ENCODE results near the gene SLC4A7. TPM values are rescaled to one million over a fixed set of nuclear protein-coding genes. Genes with fewer than 3 reads are reported as not detected.

The SLC4A7 gene
- total RNA-seq, 2 experiments from 2014 or later, result 49.5 to 54.1 TPM

DNA sequence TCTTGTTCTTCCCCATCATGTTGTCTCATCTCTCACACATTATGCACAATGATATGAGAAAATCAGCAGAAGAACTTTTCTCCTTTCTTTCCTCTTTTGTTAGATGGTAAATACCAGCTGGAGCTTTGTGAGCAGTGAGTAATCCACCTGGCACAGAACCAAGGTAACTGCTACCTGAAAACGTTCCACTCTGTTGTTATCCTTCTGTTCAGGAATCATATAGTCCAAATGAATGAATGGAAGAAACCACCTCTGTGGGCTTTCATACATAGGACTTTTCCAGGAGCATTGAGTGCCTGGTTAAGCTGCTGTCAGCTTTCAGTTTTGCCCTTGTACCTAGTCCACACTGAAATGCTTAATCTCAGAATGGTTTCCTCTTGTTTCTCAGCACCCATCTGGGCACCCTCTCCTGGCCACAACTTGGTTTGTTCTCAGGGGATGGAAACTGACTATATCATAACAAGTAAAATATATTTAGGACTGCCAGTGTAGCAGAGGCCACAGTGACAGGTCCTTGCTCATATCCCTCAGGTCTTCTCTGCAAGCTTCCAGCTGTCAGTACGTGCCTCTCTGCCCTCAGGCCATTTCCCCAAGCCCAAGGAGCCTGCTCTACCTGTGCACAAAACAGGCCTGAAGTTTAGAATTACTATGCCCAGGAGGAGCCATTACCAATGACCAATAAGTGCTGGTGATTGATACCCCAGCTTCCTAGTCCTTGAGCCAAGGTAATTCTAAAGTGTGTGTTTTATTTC lies 23.5 kb upstream of the SLC4A7 start:
- DNase-seq, result no peak
- no peak overlapping the region for H3K27ac Mint-ChIP-seq
- H3K9me3 Mint-ChIP-seq, result no peaks in the 10 kb centered on the region
- no peaks in the 10 kb centered on the region for H3K4me1 Mint-ChIP-seq
- no peak overlapping the region for H3K4me3 Mint-ChIP-seq
- H3K27me3 Mint-ChIP-seq, result peaks cover 2% of the 10 kb centered on the region
- no peaks in the 10 kb centered on the region for H3K36me3 Mint-ChIP-seq
- ATAC-seq (ENCODE audit: low read depth), result no peak
- POLR2A ChIA-PET, result no interaction called here

GRCh38 chr3:27507111-27507510 lies 22.9 kb upstream of the SLC4A7 start:
- no peaks in the 10 kb centered on the region for H3K9me3 Mint-ChIP-seq
- DNase-seq (no peak), ATAC-seq (ENCODE audit: low read depth) (no peak)
- H3K36me3 Mint-ChIP-seq, result no peaks in the 10 kb centered on the region
- no peak overlapping the region for H3K4me3 Mint-ChIP-seq
- H3K27ac Mint-ChIP-seq, result no peak overlapping the region
- POLR2A ChIA-PET, result no interaction called here
- peaks cover 2% of the 10 kb centered on the region for H3K27me3 Mint-ChIP-seq
- no peaks in the 10 kb centered on the region for H3K4me1 Mint-ChIP-seq

DNA sequence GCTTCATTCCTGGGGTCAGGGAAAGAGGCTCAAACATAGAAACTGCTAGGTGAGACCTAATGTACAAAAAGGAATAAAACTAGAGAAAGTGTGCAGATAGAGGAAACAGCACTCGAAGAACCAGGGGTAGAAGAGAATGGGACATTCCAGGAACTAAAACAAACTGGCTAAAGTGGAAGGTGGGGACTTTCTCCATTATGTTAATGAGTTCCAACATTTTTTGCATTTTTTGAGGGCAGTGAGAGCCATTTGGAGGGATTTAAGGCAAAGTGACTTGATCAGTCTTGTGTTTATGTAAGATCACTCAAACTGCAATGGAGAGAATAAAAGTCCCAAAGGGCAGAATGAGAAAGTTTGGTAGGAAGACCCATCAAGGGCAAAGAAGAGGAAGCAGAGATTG lies 20.6 kb upstream of the SLC4A7 start:
- POLR2A ChIA-PET, result no interaction called here
- no peak overlapping the region for H3K27ac Mint-ChIP-seq
- no peak for ATAC-seq (ENCODE audit: low read depth)
- no peaks in the 10 kb centered on the region for H3K4me1 Mint-ChIP-seq
- no peaks in the 10 kb centered on the region for H3K36me3 Mint-ChIP-seq
- no peaks in the 10 kb centered on the region for H3K9me3 Mint-ChIP-seq
- no peak overlapping the region for H3K4me3 Mint-ChIP-seq
- peaks cover 2% of the 10 kb centered on the region for H3K27me3 Mint-ChIP-seq
- DNase-seq, result no peak

- Mint-ChIP-seq H3K4me3 (no peak overlapping the region), H3K27me3 (no peaks in the 10 kb centered on the region)
- POLR2A ChIA-PET, result no interaction called here
Observed at GRCh38 chr3:27503526-27503925, 19.3 kb upstream of the SLC4A7 start.

GRCh38 chr3:27501759-27502158 lies 17.6 kb upstream of the SLC4A7 start:
- no peak overlapping the region for H3K4me3 Mint-ChIP-seq
- H3K27ac Mint-ChIP-seq, result no peak overlapping the region
- no peaks in the 10 kb centered on the region for H3K27me3 Mint-ChIP-seq
- ATAC-seq (ENCODE audit: low read depth) (no peak), DNase-seq (no peak)
- no peaks in the 10 kb centered on the region for H3K36me3 Mint-ChIP-seq
- peaks cover 2% of the 10 kb centered on the region for H3K4me1 Mint-ChIP-seq
- H3K9me3 Mint-ChIP-seq, result no peaks in the 10 kb centered on the region
- POLR2A ChIA-PET, result interaction anchor here (0.6 kb wide), 1 partner anchor 14 kb away, joined by 3 read pairs; no protein-coding TSS in a partner anchor

More at GRCh38 chr3:27503526-27503925, 19.3 kb upstream of the SLC4A7 start:
- H3K4me1 Mint-ChIP-seq, result peaks cover under 1% of the 10 kb centered on the region
- no peaks in the 10 kb centered on the region for H3K9me3 Mint-ChIP-seq
- no peaks in the 10 kb centered on the region for H3K36me3 Mint-ChIP-seq
- H3K27ac Mint-ChIP-seq, result no peak overlapping the region
- ATAC-seq (ENCODE audit: low read depth), result no peak
- no peak for DNase-seq

DNA sequence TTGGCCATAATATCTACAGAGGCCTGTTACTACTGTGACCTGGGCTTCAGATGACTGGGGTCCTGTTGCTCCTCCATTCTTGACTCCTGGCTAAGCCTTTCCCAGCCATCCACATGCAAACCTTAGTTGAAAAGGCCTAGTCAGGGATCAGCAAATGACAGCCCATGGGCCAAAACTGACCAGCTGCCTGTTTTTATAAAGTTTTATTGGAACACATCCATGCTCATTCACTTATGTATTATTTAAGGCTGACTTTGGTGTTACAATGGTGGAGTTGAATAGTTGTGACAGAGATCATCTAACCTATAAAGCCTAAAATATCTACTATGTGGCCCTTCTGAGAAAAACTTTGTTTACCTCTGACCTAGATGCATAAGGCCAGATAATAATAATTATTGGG lies 16.8 kb upstream of the SLC4A7 start:
- POLR2A ChIA-PET, result no interaction called here
- H3K27ac Mint-ChIP-seq, result no peak overlapping the region
- H3K9me3 Mint-ChIP-seq, result no peaks in the 10 kb centered on the region
- H3K36me3 Mint-ChIP-seq, result no peaks in the 10 kb centered on the region
- no peaks in the 10 kb centered on the region for H3K27me3 Mint-ChIP-seq
- no peak for ATAC-seq (ENCODE audit: low read depth)
- peaks cover 6% of the 10 kb centered on the region for H3K4me1 Mint-ChIP-seq
- H3K4me3 Mint-ChIP-seq, result no peak overlapping the region
- DNase-seq, result no peak

DNA sequence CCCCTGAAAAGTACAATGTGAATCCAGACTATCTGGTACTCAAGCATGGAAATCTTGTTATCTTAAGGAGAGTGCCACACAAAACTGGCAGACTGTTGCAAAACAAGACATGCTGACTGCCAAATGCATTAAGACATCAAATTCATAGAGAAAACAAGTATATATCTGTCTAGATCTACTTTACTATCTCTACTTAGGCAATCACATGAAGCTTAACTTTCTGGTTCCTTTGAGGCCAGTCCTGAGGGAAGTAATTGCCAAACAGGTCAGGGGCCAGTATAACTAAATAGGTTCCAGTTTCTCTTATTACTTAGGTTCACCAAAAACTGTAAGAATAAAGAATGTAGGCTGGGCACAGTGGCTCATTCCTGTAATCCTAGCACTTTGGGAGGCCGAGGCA lies 15.9 kb upstream of the SLC4A7 start:
- DNase-seq (no peak), ATAC-seq (ENCODE audit: low read depth) (no peak)
- Mint-ChIP-seq H3K27me3 (no peaks in the 10 kb centered on the region), H3K9me3 (no peaks in the 10 kb centered on the region), H3K4me3 (no peak overlapping the region), H3K27ac (no peak overlapping the region), H3K36me3 (no peaks in the 10 kb centered on the region), H3K4me1 (peaks cover 7% of the 10 kb centered on the region)
- POLR2A ChIA-PET, result interaction anchor here (0.6 kb wide), 1 partner anchor 181 kb away, joined by 4 read pairs; no protein-coding TSS in a partner anchor

DNA sequence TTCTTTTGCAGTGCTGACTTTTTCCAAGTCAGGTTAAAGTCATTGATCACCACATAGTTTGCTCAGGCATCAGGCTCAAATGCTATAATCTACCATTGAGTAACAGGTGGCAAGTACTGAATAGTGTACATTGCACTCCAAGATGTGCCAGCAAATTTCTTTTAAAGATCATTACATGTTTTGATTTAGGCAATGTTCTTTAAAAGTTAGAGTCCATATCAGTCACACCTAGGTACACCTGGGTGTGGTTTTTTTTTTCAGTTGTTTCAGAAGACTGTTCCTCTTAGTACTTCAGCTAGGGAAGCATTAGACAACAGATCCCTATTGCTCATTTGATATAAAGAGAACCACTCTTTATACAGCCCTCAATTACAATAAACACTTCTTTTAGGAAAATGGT lies 10.6 kb upstream of the SLC4A7 start:
- no peaks in the 10 kb centered on the region for H3K9me3 Mint-ChIP-seq

DNA sequence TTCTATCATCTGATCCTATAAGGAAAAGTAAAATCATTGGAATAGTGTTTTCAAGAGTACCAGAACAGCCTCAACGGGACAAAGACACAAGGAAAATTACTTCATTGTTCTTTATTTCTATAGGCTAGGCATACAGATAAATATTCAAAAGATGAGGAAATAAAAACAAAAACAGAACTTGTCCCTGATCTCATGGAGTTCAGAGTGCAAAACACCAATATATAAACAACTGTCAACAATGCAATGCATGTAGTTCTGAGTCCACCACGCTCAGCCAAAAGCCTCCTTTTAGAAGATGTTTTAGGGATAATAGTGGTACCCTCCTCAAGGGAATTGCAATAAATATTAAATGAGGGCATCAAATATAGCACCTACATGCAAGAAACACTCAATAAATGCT lies 4.6 kb upstream of the SLC4A7 start:
- no peaks in the 10 kb centered on the region for H3K27me3 Mint-ChIP-seq
- H3K4me1 Mint-ChIP-seq, result no peaks in the 10 kb centered on the region
- H3K27ac Mint-ChIP-seq, result no peak overlapping the region
- H3K9me3 Mint-ChIP-seq, result no peaks in the 10 kb centered on the region
- no peak for ATAC-seq (ENCODE audit: low read depth)
- no peaks in the 10 kb centered on the region for H3K36me3 Mint-ChIP-seq
- DNase-seq, result no peak
- POLR2A ChIA-PET, result interaction anchor here (0.7 kb wide), 1 partner anchor 16 kb away, joined by 3 read pairs; no protein-coding TSS in a partner anchor
- H3K4me3 Mint-ChIP-seq, result no peak overlapping the region

More for the DNA sequence above, 10.6 kb upstream of the SLC4A7 start:
- Mint-ChIP-seq H3K4me3 (no peak overlapping the region), H3K27ac (no peak overlapping the region), H3K4me1 (peaks cover 7% of the 10 kb centered on the region), H3K27me3 (no peaks in the 10 kb centered on the region), H3K36me3 (no peaks in the 10 kb centered on the region)
- ATAC-seq (ENCODE audit: low read depth) (no peak), DNase-seq (no peak)
- POLR2A ChIA-PET, result no interaction called here

GRCh38 chr3:27487383-27487782 lies 3.2 kb upstream of the SLC4A7 start:
- no peak overlapping the region for H3K27ac Mint-ChIP-seq
- H3K9me3 Mint-ChIP-seq, result no peaks in the 10 kb centered on the region
- peaks cover 7% of the 10 kb centered on the region for H3K4me1 Mint-ChIP-seq
- ATAC-seq (ENCODE audit: low read depth) (no peak), DNase-seq (no peak)
- no peaks in the 10 kb centered on the region for H3K27me3 Mint-ChIP-seq
- POLR2A ChIA-PET, result no interaction called here
- no peaks in the 10 kb centered on the region for H3K36me3 Mint-ChIP-seq
- H3K4me3 Mint-ChIP-seq, result no peak overlapping the region

DNA sequence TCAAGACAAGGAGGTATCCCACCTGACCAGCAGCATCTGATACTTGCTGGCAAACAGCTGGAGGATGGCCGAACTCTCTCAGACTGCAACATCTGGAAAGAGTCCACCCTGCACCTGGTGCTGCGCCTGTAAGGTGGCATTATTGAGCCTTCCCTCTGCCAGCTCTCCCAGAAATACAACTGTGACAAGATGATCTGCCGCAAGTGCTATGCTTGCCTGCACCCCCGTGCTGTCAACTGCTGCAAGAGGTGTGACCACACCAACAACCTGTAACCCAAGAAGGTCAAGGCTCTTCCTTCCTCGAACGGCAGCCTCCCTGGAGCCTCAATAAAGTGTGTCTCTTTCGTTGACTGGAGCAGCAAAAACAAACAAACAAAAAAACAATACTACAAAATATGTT lies 2.2 kb upstream of the SLC4A7 start:
- H3K4me3 Mint-ChIP-seq, result no peak overlapping the region
- H3K27me3 Mint-ChIP-seq, result no peaks in the 10 kb centered on the region
- no peaks in the 10 kb centered on the region for H3K36me3 Mint-ChIP-seq
- H3K27ac Mint-ChIP-seq, result no peak overlapping the region
- H3K9me3 Mint-ChIP-seq, result no peaks in the 10 kb centered on the region
- POLR2A ChIA-PET, result no interaction called here
- no peak for DNase-seq
- peaks cover 14% of the 10 kb centered on the region for H3K4me1 Mint-ChIP-seq
- ATAC-seq (ENCODE audit: low read depth), result no peak

DNA sequence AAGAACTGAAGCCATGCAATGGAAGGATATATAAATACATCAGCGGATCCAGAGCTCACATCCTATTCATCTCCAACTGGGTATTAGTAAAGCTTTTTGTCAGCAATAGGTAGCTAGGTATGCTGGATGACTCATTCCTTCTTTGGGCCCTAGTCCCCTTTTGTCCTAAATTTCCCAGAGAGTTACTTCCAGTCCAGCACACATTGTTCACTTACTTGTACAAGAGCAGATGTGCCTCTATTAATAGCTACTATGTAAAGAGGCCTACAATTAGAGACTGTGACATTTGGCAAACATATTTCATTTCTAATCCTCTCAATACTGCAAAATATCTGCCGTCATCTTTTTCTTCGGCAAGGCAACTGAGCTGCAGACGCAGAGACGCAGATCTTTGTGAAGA lies 1.7 kb upstream of the SLC4A7 start:
- Mint-ChIP-seq H3K4me3 (no peak overlapping the region), H3K4me1 (peaks cover 18% of the 10 kb centered on the region), H3K9me3 (no peaks in the 10 kb centered on the region), H3K27ac (no peak overlapping the region), H3K36me3 (no peaks in the 10 kb centered on the region), H3K27me3 (no peaks in the 10 kb centered on the region)
- ATAC-seq (ENCODE audit: low read depth) (no peak), DNase-seq (no peak)
- POLR2A ChIA-PET, result interaction anchor here (1.9 kb wide), 1 partner anchor 147 kb away, joined by 11 read pairs; no protein-coding TSS in a partner anchor

DNA sequence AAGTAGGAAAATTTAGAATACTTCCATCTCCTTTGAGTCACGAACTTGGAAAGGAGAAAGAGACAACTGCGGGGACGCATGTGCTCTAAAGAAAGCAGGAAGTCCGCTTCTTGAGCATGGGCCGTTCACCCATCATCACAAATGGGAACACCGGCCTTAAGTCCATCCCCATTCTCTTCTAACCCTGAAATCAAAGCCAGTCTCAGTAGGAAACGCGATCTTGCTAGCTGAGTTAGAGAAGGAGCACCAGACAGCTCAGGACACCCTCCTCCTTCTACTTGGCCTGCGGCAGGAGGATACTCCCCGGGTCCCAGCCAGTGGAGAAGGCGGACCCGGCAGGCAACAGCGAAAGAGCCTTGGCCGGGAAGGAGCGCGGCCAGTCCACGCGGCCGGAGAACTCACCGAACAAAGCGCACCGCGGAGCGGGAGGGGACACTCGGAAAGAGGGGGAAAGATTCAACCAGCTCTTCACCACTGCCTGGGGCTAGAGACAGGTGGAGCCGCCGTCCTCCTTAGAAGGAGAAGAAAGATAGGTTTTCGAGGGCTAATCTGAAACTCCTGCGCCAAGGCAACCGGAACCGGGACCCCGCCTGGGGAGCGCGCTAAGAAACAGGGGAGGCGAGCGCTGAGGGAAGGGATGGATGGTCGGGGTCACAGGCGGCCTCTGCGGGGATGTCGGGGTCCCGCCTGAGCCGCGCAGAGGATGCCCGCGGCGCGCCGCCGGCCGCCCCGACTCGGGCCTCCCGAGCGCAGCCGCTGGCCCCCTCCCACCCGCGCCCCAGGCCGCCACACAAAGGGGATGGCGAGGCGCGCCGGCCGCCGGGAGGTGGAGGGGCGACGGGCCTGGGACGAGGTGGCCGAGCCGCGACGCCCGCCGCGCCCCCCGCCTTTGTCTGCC lies 818 bp downstream of the SLC4A7 start:
- H3K36me3 Mint-ChIP-seq, result no peaks in the 10 kb centered on the region
- no peaks in the 10 kb centered on the region for H3K9me3 Mint-ChIP-seq
- peak overlapping the region; percentile 98 for H3K4me3 Mint-ChIP-seq
- peaks cover 38% of the 10 kb centered on the region for H3K4me1 Mint-ChIP-seq
- H3K27ac Mint-ChIP-seq, result peak overlapping the region; percentile 95
- ATAC-seq (ENCODE audit: low read depth) (peak; percentile 3), DNase-seq (peak; percentile 62)
- POLR2A ChIA-PET, result interaction anchor here (0.8 to 1.3 kb wide), 5 partner anchors 12 to 866 kb away, joined by 3 to 5 read pairs (median 4); partner anchors contain the start of genes AZI2 and ZCWPW2
- H3K27me3 Mint-ChIP-seq, result no peaks in the 10 kb centered on the region
